HUES64 (cell line): ENCODE data around the gene CCR7. TPM values are rescaled to one million over a fixed set of nuclear protein-coding genes. Genes with fewer than 3 reads are reported as not detected.

Experiments
- H3K27ac ChIP-seq: 2 replicates; pipeline ENCODE4 v1.7.0; 2013; ENCODE audit warnings: low read depth, low read length, inconsistent platforms
- H3K27me3 ChIP-seq: 2 replicates; pipeline ENCODE4 v1.6.1; 2013; ENCODE audit warnings: mild to moderate bottlenecking, low read length; ENCODE audit not compliant: insufficient read depth
- H3K36me3 ChIP-seq: 2 replicates; pipeline ENCODE4 v1.6.1; 2013; ENCODE audit warnings: mild to moderate bottlenecking, low read length; ENCODE audit not compliant: insufficient read depth
- H3K4me1 ChIP-seq: 2 replicates; pipeline ENCODE4 v1.6.1; 2013; ENCODE audit warnings: mild to moderate bottlenecking, low read length, moderate library complexity; ENCODE audit not compliant: insufficient read depth
- H3K4me3 ChIP-seq: 2 replicates; pipeline ENCODE4 v1.5.1; 2013; ENCODE audit warnings: mild to moderate bottlenecking, low read length, moderate library complexity
- H3K9ac ChIP-seq: 2 replicates; pipeline ENCODE4 v1.6.1; 2013; ENCODE audit warnings: mild to moderate bottlenecking, low read depth, low read length
- H3K9me3 ChIP-seq: 2 replicates; pipeline ENCODE4 v1.6.1; 2013; ENCODE audit warnings: low read depth, low read length; ENCODE audit not compliant: insufficient read depth
- WGBS: fragments of 150-250, 120-280 bp; methylation state at CpG from one replicate; pipeline ENCODE4 v1.1.7; 2013; ENCODE audit warnings: missing lambda C conversion rate; 5-methylcytosine and 5-hydroxymethylcytosine counted together
- polyA plus RNA-seq, 2 experiments: library from polyadenylated mRNA; stranded (reverse); fragments of 50-300 nt; gene quantifications; one replicate each; pipeline ENCODE4 v1.2.3, GENCODE V29; 2013

CCR7 gene, protein sequence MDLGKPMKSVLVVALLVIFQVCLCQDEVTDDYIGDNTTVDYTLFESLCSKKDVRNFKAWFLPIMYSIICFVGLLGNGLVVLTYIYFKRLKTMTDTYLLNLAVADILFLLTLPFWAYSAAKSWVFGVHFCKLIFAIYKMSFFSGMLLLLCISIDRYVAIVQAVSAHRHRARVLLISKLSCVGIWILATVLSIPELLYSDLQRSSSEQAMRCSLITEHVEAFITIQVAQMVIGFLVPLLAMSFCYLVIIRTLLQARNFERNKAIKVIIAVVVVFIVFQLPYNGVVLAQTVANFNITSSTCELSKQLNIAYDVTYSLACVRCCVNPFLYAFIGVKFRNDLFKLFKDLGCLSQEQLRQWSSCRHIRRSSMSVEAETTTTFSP
- 0.95 TPM for polyA plus RNA-seq (2013, experiment 1 of 2)
- polyA plus RNA-seq (2013, experiment 2 of 2), result 0.51 TPM

GRCh38 chr17:40564883-40565768 is at the start of gene CCR7:
CCR7 (minus strand) TSS chr17:40565472; CDS start chr17:40565409, 63 bp downstream.
- no peak within 1 kb of the TSS for H3K9ac ChIP-seq
- H3K36me3 ChIP-seq, result no peaks in the 10 kb centered on the region
- H3K9me3 ChIP-seq, result peaks cover 18% of the 10 kb centered on the region
- no peaks in the 10 kb centered on the region for H3K27me3 ChIP-seq
- 0 out of 2 replicates have a peak, but pooled peaks cover 10% of the 10 kb centered on the region for H3K4me1 ChIP-seq
- 53% methylated on average over 12 of the region's 12 CpGs for WGBS
- no peak within 1 kb of the TSS for H3K4me3 ChIP-seq
- H3K27ac ChIP-seq, result no peak within 1 kb of the TSS

DNA sequence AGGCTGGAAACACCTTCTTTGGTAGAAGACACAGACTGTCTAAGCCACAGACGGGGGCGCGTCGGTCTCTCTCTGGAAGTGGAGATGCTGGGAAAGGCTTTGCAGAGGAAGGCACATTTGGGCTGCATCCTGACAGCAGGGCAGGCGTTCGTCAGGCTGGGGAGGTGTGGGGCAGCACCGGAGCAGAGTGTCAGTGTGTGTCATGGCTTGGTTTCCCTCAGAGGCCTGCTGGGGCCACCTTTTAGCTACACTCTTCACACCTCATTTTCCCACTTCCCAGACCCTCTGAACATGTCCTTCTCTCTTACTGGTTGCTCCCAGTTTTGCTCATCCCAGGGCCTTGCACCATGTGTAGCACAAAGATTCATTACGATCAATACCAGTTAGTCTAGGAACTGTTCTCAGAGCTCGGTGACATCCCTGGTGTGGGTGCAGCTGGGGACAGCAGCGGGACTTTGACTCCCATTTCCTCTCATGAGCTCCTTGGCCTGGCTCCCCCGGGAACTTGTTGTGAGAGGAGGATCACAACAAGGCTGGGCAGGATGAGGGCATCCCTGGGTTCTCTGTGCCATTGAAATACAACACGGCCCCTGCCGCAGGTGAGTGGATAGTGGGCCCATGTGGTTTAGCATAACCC is 49.3 kb upstream of the CCR7 start:
- WGBS, result 86% methylated on average over 13 of the region's 13 CpGs
- Histone ChIP-seq H3K27ac (no peak overlapping the region), H3K9ac (no peak overlapping the region), H3K9me3 (no peaks in the 10 kb centered on the region), H3K4me3 (no peak overlapping the region), H3K4me1 (no peaks in the 10 kb centered on the region), H3K36me3 (no peaks in the 10 kb centered on the region), H3K27me3 (no peaks in the 10 kb centered on the region)

DNA sequence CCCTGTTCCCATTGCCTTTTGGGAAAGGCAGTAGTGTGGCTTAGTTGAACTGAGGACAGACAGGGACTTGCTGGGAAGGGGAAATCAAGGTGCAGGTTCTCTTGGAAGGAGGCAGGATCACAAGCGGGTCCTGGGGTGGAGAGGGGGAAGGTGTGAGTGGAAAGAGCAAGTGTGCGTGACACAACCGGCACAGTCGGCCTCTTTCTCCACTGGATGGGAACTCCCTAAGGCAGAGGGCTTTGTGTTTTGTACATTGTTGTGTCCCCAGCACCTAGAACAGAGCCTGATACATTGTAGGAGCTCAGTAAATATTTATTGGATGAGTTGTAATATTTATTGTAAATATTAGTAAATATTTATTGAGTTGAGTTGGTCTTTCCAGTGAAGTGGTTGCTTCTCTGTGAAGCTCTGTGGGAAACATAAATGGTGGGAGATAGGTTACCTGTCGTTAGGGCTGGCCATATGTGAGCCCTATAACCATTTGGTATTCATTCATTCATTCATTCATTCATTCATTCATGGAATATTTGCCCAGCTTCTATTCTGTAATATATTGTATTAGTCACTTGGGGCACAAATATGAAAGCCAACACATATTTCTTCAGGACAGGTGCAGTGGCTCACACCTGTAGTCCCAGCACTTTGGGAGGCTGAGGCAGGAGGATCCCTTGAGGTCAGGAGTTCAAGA is 48.3 kb upstream of the CCR7 start:
- Histone ChIP-seq H3K27me3 (no peaks in the 10 kb centered on the region), H3K36me3 (no peaks in the 10 kb centered on the region), H3K27ac (no peak overlapping the region), H3K9me3 (no peaks in the 10 kb centered on the region), H3K9ac (no peak overlapping the region), H3K4me1 (no peaks in the 10 kb centered on the region), H3K4me3 (no peak overlapping the region)
- WGBS, result 94% methylated on average over 5 of the region's 5 CpGs

DNA sequence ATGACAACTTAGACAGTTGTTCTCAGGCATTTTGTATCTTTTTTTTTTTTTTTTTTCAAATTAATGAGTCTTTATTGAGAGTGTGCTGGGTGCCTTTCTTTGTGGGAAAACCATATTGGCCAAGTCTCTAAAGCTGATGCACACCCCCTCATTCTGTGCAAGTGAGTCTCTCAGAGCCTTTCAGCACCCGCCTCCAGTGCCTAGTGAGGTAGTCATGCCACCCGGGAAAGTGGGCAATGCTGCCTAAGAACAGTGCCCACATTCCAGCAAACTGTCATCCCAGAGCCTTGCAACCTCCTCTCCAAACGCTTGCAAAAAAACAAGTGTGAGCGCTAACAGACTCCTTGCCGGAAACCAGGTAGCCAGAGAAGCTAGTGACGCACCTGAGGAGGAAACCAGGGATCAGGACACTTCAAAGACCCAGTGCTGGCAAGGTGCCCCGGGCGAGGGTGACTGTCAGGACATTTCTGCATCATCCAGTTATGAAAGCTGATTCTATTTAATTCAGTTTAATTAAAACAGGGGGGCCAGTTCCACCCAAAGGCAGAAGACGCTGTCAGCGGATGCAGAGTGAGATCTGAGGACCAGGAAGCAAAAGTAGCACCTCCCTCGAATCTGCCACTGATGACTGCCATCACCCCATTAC is 47.5 kb upstream of the CCR7 start:
- Histone ChIP-seq H3K36me3 (no peaks in the 10 kb centered on the region), H3K9me3 (no peaks in the 10 kb centered on the region), H3K4me1 (no peaks in the 10 kb centered on the region), H3K4me3 (no peak overlapping the region), H3K27ac (no peak overlapping the region), H3K9ac (no peak overlapping the region), H3K27me3 (no peaks in the 10 kb centered on the region)
- 93% methylated on average over 11 of the region's 11 CpGs for WGBS

DNA sequence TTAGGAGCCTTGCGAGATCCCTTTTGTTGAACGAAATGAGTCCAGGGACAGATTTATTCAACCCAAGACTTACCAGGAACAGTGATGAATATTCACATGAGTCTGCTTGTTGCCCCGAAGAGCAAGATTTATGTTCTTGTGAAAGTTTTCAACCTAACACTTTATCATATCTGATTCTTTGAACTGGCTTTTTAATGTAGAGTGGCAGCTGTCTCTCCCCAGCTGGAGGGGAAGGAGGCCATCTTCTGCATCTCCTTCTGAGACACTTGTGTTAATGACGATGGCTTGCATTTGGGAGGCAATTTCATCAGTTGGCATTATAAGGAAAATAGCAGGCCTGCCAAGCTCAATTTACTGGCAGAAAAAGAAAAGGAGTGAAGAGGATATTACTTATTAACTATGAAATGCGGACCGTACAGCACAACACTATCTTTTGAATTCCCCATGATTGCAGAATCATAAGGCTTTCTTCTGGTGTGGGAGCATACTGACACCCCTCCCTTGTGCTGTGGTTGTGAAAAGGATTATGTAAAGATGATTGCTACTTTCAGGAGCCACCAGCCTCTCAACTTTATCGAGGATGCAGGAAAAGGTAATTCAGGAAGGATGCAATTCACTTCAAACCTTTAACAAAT is 46.7 kb upstream of the CCR7 start:
- Histone ChIP-seq H3K27me3 (no peaks in the 10 kb centered on the region), H3K36me3 (no peaks in the 10 kb centered on the region), H3K27ac (no peak overlapping the region), H3K9ac (no peak overlapping the region), H3K4me1 (peaks cover 4% of the 10 kb centered on the region), H3K9me3 (no peaks in the 10 kb centered on the region), H3K4me3 (no peak overlapping the region)
- 91% methylated on average over 4 of the region's 7 CpGs for WGBS

DNA sequence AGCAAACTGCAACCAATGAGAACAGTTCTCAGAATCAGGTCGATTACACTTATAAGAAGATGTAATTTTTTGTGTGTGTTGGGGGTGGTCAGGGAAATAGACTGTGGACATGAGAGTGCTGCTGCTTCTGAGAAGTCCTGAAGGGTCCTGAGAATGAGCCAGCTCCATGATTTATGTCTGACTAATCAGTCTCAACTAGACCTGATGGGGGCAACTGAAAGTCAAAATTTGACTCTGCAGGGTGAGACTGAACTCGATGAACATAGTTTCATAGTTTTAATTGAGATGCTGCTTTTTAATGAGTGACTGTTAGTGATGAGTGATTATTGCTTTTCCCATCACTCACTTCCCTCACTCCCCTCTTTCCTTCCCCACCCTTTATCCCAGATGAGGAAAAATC is 45.1 kb upstream of the CCR7 start:
- H3K27ac ChIP-seq, result no peak overlapping the region
- H3K9ac ChIP-seq, result no peak overlapping the region
- peaks cover 4% of the 10 kb centered on the region for H3K4me1 ChIP-seq
- no peaks in the 10 kb centered on the region for H3K9me3 ChIP-seq
- no peaks in the 10 kb centered on the region for H3K36me3 ChIP-seq
- H3K4me3 ChIP-seq, result no peak overlapping the region
- no peaks in the 10 kb centered on the region for H3K27me3 ChIP-seq
- 91% methylated on average over 2 of the region's 2 CpGs for WGBS

DNA sequence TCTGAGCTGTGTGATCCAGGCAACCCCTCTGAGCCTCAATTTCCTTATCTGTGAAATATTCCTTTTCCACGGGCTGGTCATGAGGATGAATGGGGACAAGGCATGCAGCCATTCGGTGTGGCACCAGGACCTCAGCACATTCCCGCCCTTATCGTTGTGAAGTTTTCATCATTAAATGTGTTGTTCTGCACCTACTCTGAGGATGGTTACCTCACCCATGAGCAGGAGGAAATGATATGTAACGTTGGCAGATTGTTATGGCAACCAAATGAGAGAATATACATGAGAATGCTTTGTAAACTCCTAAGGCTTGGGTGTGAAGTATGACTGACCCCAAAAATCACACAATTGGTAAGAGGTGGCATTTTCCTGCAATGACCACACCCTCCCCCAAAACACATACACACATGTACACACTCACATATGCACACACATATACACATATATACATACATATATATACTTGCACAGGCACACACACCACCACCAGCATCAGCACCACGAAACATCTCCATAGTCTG is 42.8 kb upstream of the CCR7 start:
- Histone ChIP-seq H3K27ac (no peak overlapping the region), H3K9ac (no peak overlapping the region), H3K4me1 (peaks cover 4% of the 10 kb centered on the region), H3K4me3 (no peak overlapping the region), H3K36me3 (no peaks in the 10 kb centered on the region), H3K27me3 (no peaks in the 10 kb centered on the region), H3K9me3 (no peaks in the 10 kb centered on the region)
- 86% methylated on average over 6 of the region's 6 CpGs for WGBS

DNA sequence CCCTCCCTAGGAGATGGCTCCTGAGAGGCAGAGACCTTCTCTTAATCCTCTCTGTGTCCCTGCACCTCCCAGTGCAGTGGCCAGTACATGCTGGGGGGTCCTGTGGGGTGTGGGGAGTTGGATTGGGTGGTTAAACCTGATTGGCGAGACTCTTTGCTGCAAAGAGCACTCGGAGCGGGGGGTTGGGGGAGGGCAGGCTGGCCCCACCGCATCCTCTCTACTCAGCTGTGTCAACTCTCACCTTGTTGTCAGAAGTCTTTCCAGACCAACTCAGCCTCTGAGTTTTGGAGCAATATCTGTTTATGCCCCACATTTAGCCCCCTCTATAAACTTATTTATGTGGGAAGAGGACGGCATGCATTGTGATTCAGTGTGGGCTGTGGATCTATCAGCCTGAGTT is 42.4 kb upstream of the CCR7 start:
- WGBS, result 80% methylated on average over 5 of the region's 5 CpGs
- Histone ChIP-seq H3K9me3 (no peaks in the 10 kb centered on the region), H3K4me3 (no peak overlapping the region)

DNA sequence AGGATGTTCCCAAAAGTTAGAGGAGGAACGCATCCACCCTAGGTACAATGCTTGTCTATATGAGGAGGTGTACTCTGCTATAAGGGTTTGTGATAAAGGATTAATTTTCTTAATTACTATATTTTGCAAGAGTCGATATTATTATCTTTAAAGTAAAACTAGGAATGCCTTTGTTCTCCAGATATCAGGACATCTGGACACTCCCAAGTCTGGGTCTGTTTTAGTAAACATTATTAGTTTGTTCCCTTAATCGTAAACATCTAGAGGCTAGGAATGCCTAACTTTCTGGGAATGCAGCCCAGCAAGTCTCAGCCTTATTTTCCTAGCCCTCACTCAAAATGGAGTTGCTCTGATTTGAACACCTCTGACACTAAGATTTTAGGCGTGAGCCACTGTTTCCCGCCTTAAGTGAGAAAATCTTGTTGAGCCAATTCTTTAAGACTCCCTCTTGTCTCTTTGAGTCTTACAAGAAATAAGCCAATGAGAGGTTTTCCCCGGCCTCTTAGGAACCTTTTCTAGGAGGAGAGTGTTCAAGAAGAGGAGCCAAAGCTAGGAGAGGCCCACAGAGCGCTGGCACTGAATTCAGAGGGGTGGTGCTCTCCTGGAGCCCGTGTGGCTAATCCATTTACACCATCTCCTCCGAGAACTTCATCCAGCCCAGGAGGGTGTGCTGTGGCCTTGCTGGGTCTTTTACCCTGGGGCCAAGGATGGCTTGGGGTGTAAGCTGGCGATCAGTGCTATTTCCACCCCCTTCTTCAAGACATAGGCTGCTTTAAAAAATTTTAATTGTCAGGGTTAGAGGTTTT is 41.5 kb upstream of the CCR7 start:
- no peak overlapping the region for H3K9ac ChIP-seq
- no peak overlapping the region for H3K27ac ChIP-seq
- H3K4me1 ChIP-seq, result peaks cover 4% of the 10 kb centered on the region
- H3K9me3 ChIP-seq, result no peaks in the 10 kb centered on the region
- WGBS, result 81% methylated on average over 8 of the region's 10 CpGs
- H3K4me3 ChIP-seq, result no peak overlapping the region
- no peaks in the 10 kb centered on the region for H3K27me3 ChIP-seq
- H3K36me3 ChIP-seq, result no peaks in the 10 kb centered on the region

More for the DNA sequence above, 42.4 kb upstream of the CCR7 start:
- Histone ChIP-seq H3K9ac (no peak overlapping the region), H3K4me1 (peaks cover 4% of the 10 kb centered on the region), H3K27ac (no peak overlapping the region), H3K36me3 (no peaks in the 10 kb centered on the region), H3K27me3 (no peaks in the 10 kb centered on the region)
